ENCODE measurements around the gene SYNPO2.

DNA sequence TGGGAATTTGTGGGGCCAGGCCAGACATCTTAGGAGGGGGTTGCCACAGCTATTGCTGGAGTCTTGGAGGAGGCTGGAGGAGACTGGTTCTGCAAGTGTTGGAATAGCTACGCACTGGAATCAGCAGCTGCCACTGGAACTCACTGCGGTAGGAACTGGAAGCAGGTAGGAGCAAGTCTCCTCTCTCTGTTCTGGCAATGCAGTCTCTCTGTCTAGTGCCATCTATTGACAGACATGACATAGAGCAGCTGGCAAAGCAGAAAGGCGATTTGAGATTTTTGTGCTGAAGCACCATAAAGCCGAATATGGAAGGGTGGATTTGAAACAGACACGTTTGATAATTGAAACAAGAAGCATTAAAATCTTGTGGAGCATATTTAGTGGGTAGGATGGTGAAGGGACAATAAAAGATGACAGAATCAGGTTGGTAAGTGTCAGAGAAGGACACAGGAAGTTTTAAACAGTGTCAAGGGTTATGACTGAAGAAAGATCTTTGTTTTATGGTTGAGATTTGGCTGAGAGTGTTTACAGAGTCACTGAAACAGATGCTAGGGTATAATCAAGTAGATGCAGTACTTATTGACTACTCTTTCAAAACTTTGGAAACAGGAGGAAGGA lies 23.5 kb upstream of the SYNPO2 start:
- TF ChIP-seq, protein P1, sequence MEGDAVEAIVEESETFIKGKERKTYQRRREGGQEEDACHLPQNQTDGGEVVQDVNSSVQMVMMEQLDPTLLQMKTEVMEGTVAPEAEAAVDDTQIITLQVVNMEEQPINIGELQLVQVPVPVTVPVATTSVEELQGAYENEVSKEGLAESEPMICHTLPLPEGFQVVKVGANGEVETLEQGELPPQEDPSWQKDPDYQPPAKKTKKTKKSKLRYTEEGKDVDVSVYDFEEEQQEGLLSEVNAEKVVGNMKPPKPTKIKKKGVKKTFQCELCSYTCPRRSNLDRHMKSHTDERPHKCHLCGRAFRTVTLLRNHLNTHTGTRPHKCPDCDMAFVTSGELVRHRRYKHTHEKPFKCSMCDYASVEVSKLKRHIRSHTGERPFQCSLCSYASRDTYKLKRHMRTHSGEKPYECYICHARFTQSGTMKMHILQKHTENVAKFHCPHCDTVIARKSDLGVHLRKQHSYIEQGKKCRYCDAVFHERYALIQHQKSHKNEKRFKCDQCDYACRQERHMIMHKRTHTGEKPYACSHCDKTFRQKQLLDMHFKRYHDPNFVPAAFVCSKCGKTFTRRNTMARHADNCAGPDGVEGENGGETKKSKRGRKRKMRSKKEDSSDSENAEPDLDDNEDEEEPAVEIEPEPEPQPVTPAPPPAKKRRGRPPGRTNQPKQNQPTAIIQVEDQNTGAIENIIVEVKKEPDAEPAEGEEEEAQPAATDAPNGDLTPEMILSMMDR (conservative IDR thresholded peaks at IDR 0.05; ENCODE audit: low read depth, low read length): peak; percentile 82
- TF ChIP-seq EZH2 (IDR thresholded peaks at IDR 0.05; ENCODE audit: borderline replicate concordance, low read depth, low read length, poor library complexity, severe bottlenecking): no peak

Measured in A673 (cell line).